HepG2 (cell line): ENCODE results near the gene TMOD3. TPM values are rescaled to one million over a fixed set of nuclear protein-coding genes. Genes with fewer than 3 reads are reported as not detected.
A peak's percentile ranks its signal among the peaks of the same experiment; 100 is the strongest.

Source experiments
- DPF2 ChIP-seq: sonication (generic); formaldehyde crosslinking; IDR thresholded peaks from 2 replicates; pipeline ENCODE4 v1.4.0; 2020; ENCODE audit warnings: mild to moderate bottlenecking, low read depth, missing genetic modification reagents, borderline replicate concordance
- FOXC1 ChIP-seq: sonication (generic); formaldehyde crosslinking; IDR thresholded peaks from 2 replicates; pipeline ENCODE4 v1.8.0; 2022; ENCODE audit warnings: mild to moderate bottlenecking, missing genetic modification reagents, borderline replicate concordance
- HMG20B ChIP-seq: conservative IDR thresholded peaks from 2 replicates; pipeline ENCODE4 v1.6.1; 2016; ENCODE audit warnings: missing genetic modification reagents, missing compliant biosample characterization
- IRF2 ChIP-seq: IDR thresholded peaks from 2 replicates; pipeline ENCODE4 v1.6.1; 2018; ENCODE audit warnings: missing genetic modification reagents, missing compliant biosample characterization
- RFXAP ChIP-seq: sonication (generic); formaldehyde crosslinking; IDR thresholded peaks from 2 replicates; pipeline ENCODE4 v1.4.0; 2020; ENCODE audit warnings: missing genetic modification reagents, borderline replicate concordance
- SALL2 ChIP-seq: sonication (generic); formaldehyde crosslinking; IDR thresholded peaks from 2 replicates; pipeline ENCODE4 v1.8.1; 2023; ENCODE audit warnings: mild to moderate bottlenecking, missing genetic modification reagents, inconsistent platforms
- SIN3A ChIP-seq: IDR thresholded peaks from 2 replicates; pipeline ENCODE4 v1.6.1; 2011; ENCODE audit warnings: low read depth, mild to moderate bottlenecking, control low read depth, low read length, borderline replicate concordance
- SOX6 ChIP-seq, 2 experiments: fragments of 450-650 bp in 1 of 2; sonication (generic) in 1 of 2; formaldehyde crosslinking in 1 of 2; IDR thresholded peaks; 2 replicates each; pipeline versions ENCODE4 v1.4.0 to v1.6.1; 2017 to 2020; ENCODE audit warnings: antibody characterized with exemption in 1 of 2, mild to moderate bottlenecking in 1 of 2, missing genetic modification reagents in 1 of 2
- SP2 ChIP-seq: sonication (generic); formaldehyde crosslinking; IDR thresholded peaks from 2 replicates; pipeline ENCODE4 v1.5.1; 2020; ENCODE audit warnings: mild to moderate bottlenecking, missing genetic modification reagents
- THAP7 ChIP-seq: sonication (generic); formaldehyde crosslinking; IDR thresholded peaks from 2 replicates; pipeline ENCODE4 v1.8.1; 2023; ENCODE audit warnings: mild to moderate bottlenecking, missing genetic modification reagents
- TP53 ChIP-seq: sonication (generic); formaldehyde crosslinking; conservative IDR thresholded peaks from 2 replicates; pipeline ENCODE4 v1.4.0; 2020; ENCODE audit warnings: missing genetic modification reagents
- ZBTB1 ChIP-seq: sonication (generic); formaldehyde crosslinking; IDR thresholded peaks from 2 replicates; pipeline ENCODE4 v1.4.0; 2020; ENCODE audit warnings: missing genetic modification reagents, borderline replicate concordance
- ZBTB38 ChIP-seq: sonication (generic); formaldehyde crosslinking; IDR thresholded peaks from 2 replicates; pipeline ENCODE4 v1.5.1; 2020; ENCODE audit warnings: mild to moderate bottlenecking, missing genetic modification reagents
- ZFP41 ChIP-seq: sonication (generic); formaldehyde crosslinking; IDR thresholded peaks from 2 replicates; pipeline ENCODE4 v1.4.0; 2020; ENCODE audit warnings: mild to moderate bottlenecking, missing genetic modification reagents, borderline replicate concordance
- ZNF124 ChIP-seq: sonication (generic); formaldehyde crosslinking; IDR thresholded peaks from 2 replicates; pipeline ENCODE4 v1.4.0; 2020; ENCODE audit warnings: missing genetic modification reagents
- ZNF556 ChIP-seq: sonication (generic); formaldehyde crosslinking; IDR thresholded peaks from 2 replicates; pipeline ENCODE4 v1.4.0; 2020; ENCODE audit warnings: mild to moderate bottlenecking, missing genetic modification reagents, borderline replicate concordance
- ZNF557 ChIP-seq: sonication (generic); formaldehyde crosslinking; IDR thresholded peaks from 2 replicates; pipeline ENCODE4 v1.4.0; 2020; ENCODE audit warnings: missing genetic modification reagents
- ZNF605 ChIP-seq: sonication (generic); formaldehyde crosslinking; IDR thresholded peaks from 2 replicates; pipeline ENCODE4 v1.8.0; 2022; ENCODE audit warnings: mild to moderate bottlenecking, missing genetic modification reagents
- ZNF746 ChIP-seq: sonication (generic); formaldehyde crosslinking; IDR thresholded peaks from 2 replicates; pipeline ENCODE4 v1.8.0; 2022; ENCODE audit warnings: mild to moderate bottlenecking, missing genetic modification reagents
- ZNF784 ChIP-seq: sonication (generic); formaldehyde crosslinking; IDR thresholded peaks from 2 replicates; pipeline ENCODE4 v1.5.1; 2020; ENCODE audit warnings: missing genetic modification reagents, mild to moderate bottlenecking, borderline replicate concordance
- ZSCAN12 ChIP-seq: sonication (generic); formaldehyde crosslinking; IDR thresholded peaks from 2 replicates; pipeline ENCODE4 v1.9.0; 2021; ENCODE audit warnings: mild to moderate bottlenecking, missing genetic modification reagents
- polyA plus RNA-seq, 8 experiments: library from polyadenylated mRNA; depleted of rRNA in 3 of 8; stranded (reverse) in 7 of 8; unstranded in 1 of 8; fragments of >200 nt; fragmentation: Illumina TruSeq in 4 of 8; extraction: Trizol in 4 of 8; gene quantifications; 2 replicates each; pipeline versions ENCODE4 v1.2.1 to v1.2.3, GENCODE V29; 2011 to 2016; ENCODE audit warnings: low read depth in 4 of 8, missing spikeins in 1 of 8, mixed read lengths in 1 of 8; ENCODE audit not compliant: insufficient read depth in 1 of 8
- total RNA-seq, 5 experiments: library from RNA; depleted of rRNA; stranded (reverse); fragments of >200 nt; fragmentation: Illumina TruSeq; extraction: Trizol; gene quantifications; 2 replicates each; pipeline ENCODE4 v1.2.3, GENCODE V29; 2016; ENCODE audit warnings: low read depth in 1 of 5
- TF ChIP-seq, protein P1 (sequence below): sonication (generic); formaldehyde crosslinking; IDR thresholded peaks from 2 replicates; pipeline ENCODE4 v1.4.0; 2020; ENCODE audit warnings: mild to moderate bottlenecking, missing genetic modification reagents
- TF ChIP-seq, protein P2 (sequence below): sonication (generic); formaldehyde crosslinking; IDR thresholded peaks from 2 replicates; pipeline ENCODE4 v1.5.0; 2020; ENCODE audit warnings: mild to moderate bottlenecking, missing genetic modification reagents
- TF ChIP-seq, protein P3 (sequence below): sonication (generic); formaldehyde crosslinking; IDR thresholded peaks from 2 replicates; pipeline ENCODE4 v1.4.0; 2020; ENCODE audit warnings: missing genetic modification reagents

The TMOD3 gene
- total and polyA plus RNA-seq, 2 of the 13 experiments (the other 11 are each of a cell fraction or from before 2014, with no cell fraction given), result 5.1 to 23.2 TPM

- TF ChIP-seq ZNF784 (0 out of 2 replicates have a peak, but pooled peaks have one; percentile 14), FOXC1 (CRISPR knock-in tag) (no peak), ZBTB1 (no peak), SALL2 (CRISPR knock-in tag) (no peak), RFXAP (CRISPR knock-in tag) (no peak), SP2 (CRISPR knock-in tag) (no peak), SOX6 (IDR thresholded peaks at IDR 0.05) (no peak), SOX6 (CRISPR knock-in tag; IDR thresholded peaks at IDR 0.05) (no peak), ZNF556 (CRISPR knock-in tag) (no peak), ZSCAN12 (CRISPR knock-in tag) (no peak), TP53 (no peak), ZNF746 (no peak), ZNF557 (CRISPR knock-in tag) (0 out of 2 replicates have a peak, but pooled peaks have one; percentile 4), ZNF124 (CRISPR knock-in tag) (peak; percentile 9; the same call in 1 of the 2 replicates), HMG20B (CRISPR knock-in tag) (0 out of 2 replicates have a peak, but pooled peaks have one; percentile 40), ZNF605 (CRISPR knock-in tag) (no peak), ZBTB38 (CRISPR knock-in tag) (no peak), ZFP41 (CRISPR knock-in tag) (no peak), DPF2 (CRISPR knock-in tag) (no peak), THAP7 (no peak), IRF2 (CRISPR knock-in tag) (no peak), SIN3A (peak; percentile 24; the same call in 1 of the 2 replicates)
- TF ChIP-seq, protein P1, sequence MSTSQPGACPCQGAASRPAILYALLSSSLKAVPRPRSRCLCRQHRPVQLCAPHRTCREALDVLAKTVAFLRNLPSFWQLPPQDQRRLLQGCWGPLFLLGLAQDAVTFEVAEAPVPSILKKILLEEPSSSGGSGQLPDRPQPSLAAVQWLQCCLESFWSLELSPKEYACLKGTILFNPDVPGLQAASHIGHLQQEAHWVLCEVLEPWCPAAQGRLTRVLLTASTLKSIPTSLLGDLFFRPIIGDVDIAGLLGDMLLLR (CRISPR knock-in tag), result no peak
- TF ChIP-seq, protein P2, sequence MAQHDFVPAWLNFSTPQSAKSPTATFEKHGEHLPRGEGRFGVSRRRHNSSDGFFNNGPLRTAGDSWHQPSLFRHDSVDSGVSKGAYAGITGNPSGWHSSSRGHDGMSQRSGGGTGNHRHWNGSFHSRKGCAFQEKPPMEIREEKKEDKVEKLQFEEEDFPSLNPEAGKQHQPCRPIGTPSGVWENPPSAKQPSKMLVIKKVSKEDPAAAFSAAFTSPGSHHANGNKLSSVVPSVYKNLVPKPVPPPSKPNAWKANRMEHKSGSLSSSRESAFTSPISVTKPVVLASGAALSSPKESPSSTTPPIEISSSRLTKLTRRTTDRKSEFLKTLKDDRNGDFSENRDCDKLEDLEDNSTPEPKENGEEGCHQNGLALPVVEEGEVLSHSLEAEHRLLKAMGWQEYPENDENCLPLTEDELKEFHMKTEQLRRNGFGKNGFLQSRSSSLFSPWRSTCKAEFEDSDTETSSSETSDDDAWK (CRISPR knock-in tag), result no peak
- TF ChIP-seq, protein P3, sequence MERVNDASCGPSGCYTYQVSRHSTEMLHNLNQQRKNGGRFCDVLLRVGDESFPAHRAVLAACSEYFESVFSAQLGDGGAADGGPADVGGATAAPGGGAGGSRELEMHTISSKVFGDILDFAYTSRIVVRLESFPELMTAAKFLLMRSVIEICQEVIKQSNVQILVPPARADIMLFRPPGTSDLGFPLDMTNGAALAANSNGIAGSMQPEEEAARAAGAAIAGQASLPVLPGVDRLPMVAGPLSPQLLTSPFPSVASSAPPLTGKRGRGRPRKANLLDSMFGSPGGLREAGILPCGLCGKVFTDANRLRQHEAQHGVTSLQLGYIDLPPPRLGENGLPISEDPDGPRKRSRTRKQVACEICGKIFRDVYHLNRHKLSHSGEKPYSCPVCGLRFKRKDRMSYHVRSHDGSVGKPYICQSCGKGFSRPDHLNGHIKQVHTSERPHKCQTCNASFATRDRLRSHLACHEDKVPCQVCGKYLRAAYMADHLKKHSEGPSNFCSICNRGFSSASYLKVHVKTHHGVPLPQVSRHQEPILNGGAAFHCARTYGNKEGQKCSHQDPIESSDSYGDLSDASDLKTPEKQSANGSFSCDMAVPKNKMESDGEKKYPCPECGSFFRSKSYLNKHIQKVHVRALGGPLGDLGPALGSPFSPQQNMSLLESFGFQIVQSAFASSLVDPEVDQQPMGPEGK (CRISPR knock-in tag), result peak; percentile 11; the same call in 1 of the 2 replicates
Measured at GRCh38 chr15:51830276-51830806, 888 bp downstream of the TMOD3 start (continued).
